NCI-H774 (cell line): ENCODE results near the gene OR7A10.

Experiments
- DNase-seq: peaks from one replicate; lab custom pipeline; 2025; lab: John Stamatoyannopoulos, UW

Gene OR7A10

GRCh38 chr19:14848822-14849221, at the start of gene OR7A10:
Gene OR7A10 (minus strand): TSS chr19:14848922. CDS start chr19:14841877, 7,045 bp downstream.
- no peak for DNase-seq

- DNase-seq: no peak
Measured at GRCh38 chr19:14890643-14891379, 42.1 kb upstream of the OR7A10 start.

- no peak for DNase-seq
Measured at GRCh38 chr19:14889994-14890642, 41.4 kb upstream of the OR7A10 start.

- no peak for DNase-seq
Measured at GRCh38 chr19:14886032-14886431, 37.3 kb upstream of the OR7A10 start, which contains the start of gene OR7A17. Gene OR7A17 (minus strand): TSS chr19:14886132. CDS start chr19:14881355, 4,777 bp downstream.

GRCh38 chr19:14871619-14872230, 23.0 kb upstream of the OR7A10 start:
- DNase-seq: no peak

GRCh38 chr19:14868497-14868896, 19.8 kb upstream of the OR7A10 start:
- DNase-seq: no peak

- DNase-seq: no peak
Measured at GRCh38 chr19:14843578-14843977, 5.1 kb downstream of the OR7A10 start.

- DNase-seq: no peak
Measured at GRCh38 chr19:14843169-14843568, 5.6 kb downstream of the OR7A10 start.

GRCh38 chr19:14840206-14840605, 8.5 kb downstream of the OR7A10 start:
- no peak for DNase-seq

- DNase-seq: no peak
Measured at GRCh38 chr19:14837391-14837790, 11.3 kb downstream of the OR7A10 start.

- no peak for DNase-seq
Measured at GRCh38 chr19:14835011-14835410, 13.7 kb downstream of the OR7A10 start, which contains the start of the genes OR7A5 and OR7C1. Gene OR7A5 (minus strand): TSS chr19:14835185. CDS start chr19:14828241, 6,944 bp downstream. Gene OR7C1 (minus strand): TSS chr19:14835185. CDS start chr19:14800136, 35,049 bp downstream.

GRCh38 chr19:14830702-14831101, 18.0 kb downstream of the OR7A10 start:
- no peak for DNase-seq

GRCh38 chr19:14826006-14826405, 22.7 kb downstream of the OR7A10 start:
- DNase-seq: no peak

GRCh38 chr19:14821937-14822336, 26.8 kb downstream of the OR7A10 start:
- DNase-seq: no peak

GRCh38 chr19:14818588-14818987, 30.1 kb downstream of the OR7A10 start:
- no peak for DNase-seq

- DNase-seq: no peak
Measured at GRCh38 chr19:14817052-14817451, 31.7 kb downstream of the OR7A10 start.

GRCh38 chr19:14814982-14815652, 33.6 kb downstream of the OR7A10 start:
- no peak for DNase-seq

- DNase-seq: no peak
Measured at GRCh38 chr19:14809272-14810057, 39.3 kb downstream of the OR7A10 start.

- DNase-seq: no peak
Measured at GRCh38 chr19:14804765-14805164, 44.0 kb downstream of the OR7A10 start.

GRCh38 chr19:14798760-14799159, 50.0 kb downstream of the OR7A10 start:
- no peak for DNase-seq

GRCh38 chr19:14796021-14796420, 52.7 kb downstream of the OR7A10 start:
- no peak for DNase-seq
